ENCODE data around the gene LEAP2.

Gene LEAP2

GRCh38 chr5:132916086-132916485, 42.6 kb downstream of the LEAP2 start:
- TF ChIP-seq, protein P1, sequence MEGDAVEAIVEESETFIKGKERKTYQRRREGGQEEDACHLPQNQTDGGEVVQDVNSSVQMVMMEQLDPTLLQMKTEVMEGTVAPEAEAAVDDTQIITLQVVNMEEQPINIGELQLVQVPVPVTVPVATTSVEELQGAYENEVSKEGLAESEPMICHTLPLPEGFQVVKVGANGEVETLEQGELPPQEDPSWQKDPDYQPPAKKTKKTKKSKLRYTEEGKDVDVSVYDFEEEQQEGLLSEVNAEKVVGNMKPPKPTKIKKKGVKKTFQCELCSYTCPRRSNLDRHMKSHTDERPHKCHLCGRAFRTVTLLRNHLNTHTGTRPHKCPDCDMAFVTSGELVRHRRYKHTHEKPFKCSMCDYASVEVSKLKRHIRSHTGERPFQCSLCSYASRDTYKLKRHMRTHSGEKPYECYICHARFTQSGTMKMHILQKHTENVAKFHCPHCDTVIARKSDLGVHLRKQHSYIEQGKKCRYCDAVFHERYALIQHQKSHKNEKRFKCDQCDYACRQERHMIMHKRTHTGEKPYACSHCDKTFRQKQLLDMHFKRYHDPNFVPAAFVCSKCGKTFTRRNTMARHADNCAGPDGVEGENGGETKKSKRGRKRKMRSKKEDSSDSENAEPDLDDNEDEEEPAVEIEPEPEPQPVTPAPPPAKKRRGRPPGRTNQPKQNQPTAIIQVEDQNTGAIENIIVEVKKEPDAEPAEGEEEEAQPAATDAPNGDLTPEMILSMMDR (IDR thresholded peaks at IDR 0.05; ENCODE audit: low read depth, low read length): no peak
- no peak for DNase-seq (ENCODE audit: extremely low read depth, low read depth)
